Coronary artery (tissue), 2 donors: ENCODE results near the gene TTC27.

Experiments
- DNase-seq: peaks from one replicate; pipeline ENCODE4 v3.0.0-alpha.2; 2017; ENCODE audit warnings: low spot score
- H3K27ac ChIP-seq, 2 donors: fragments of 200-600 bp; sonication (generic); one replicate each; pipeline ENCODE4 v1.5.1; 2016 to 2019
- H3K4me3 ChIP-seq: fragments of 200-600 bp; sonication (generic); 2 replicates; pipeline ENCODE4 v1.5.1; 2016; ENCODE audit warnings: mild to moderate bottlenecking, moderate library complexity
- CTCF ChIP-seq: fragments of 200-600 bp; sonication (generic); IDR thresholded peaks from one replicate; pipeline ENCODE4 v1.5.1; 2019; ENCODE audit warnings: antibody characterized with exemption

TTC27 gene

GRCh38 chr2:32801741-32802140, 173.9 kb downstream of the TTC27 start:
- DNase-seq, result no peak
- no peak for TF ChIP-seq CTCF
- Histone ChIP-seq H3K4me3 (no peak overlapping the region), H3K27ac (no peak overlapping the region)

GRCh38 chr2:32802877-32803276, 175.0 kb downstream of the TTC27 start:
- DNase-seq, result no peak
- no peak overlapping the region for H3K4me3 ChIP-seq
- no peak for TF ChIP-seq CTCF
- no peak overlapping the region for H3K27ac ChIP-seq

- H3K4me3 ChIP-seq, result no peak overlapping the region
- no peak for DNase-seq
- no peak overlapping the region for H3K27ac ChIP-seq
- no peak for TF ChIP-seq CTCF
Observed at GRCh38 chr2:32804205-32804604, 176.4 kb downstream of the TTC27 start.

- H3K4me3 ChIP-seq, result no peak overlapping the region
- TF ChIP-seq CTCF, result no peak
- no peak for DNase-seq
- H3K27ac ChIP-seq, result no peak overlapping the region
Observed at GRCh38 chr2:32805104-32806095, 177.6 kb downstream of the TTC27 start.

GRCh38 chr2:32806857-32807256, 179.0 kb downstream of the TTC27 start:
- Histone ChIP-seq H3K4me3 (no peak overlapping the region), H3K27ac (no peak overlapping the region)
- no peak for DNase-seq
- TF ChIP-seq CTCF, result no peak

GRCh38 chr2:32807662-32808061, 179.8 kb downstream of the TTC27 start:
- no peak for DNase-seq
- TF ChIP-seq CTCF, result no peak
- no peak overlapping the region for H3K27ac ChIP-seq

More at GRCh38 chr2:32807662-32808061, 179.8 kb downstream of the TTC27 start:
- H3K4me3 ChIP-seq, result no peak overlapping the region
